SHP77 (cell line): Measurements from ENCODE around the gene NSUN2.
"Not testable (repeated sequence)": the region's sequence is repeated elsewhere in the genome, so short reads cannot be mapped to it uniquely, and the experiment has no call there.

ENCODE experiments used
- DNase-seq, 2 experiments: peaks; one replicate each; lab custom pipeline; 2025; lab: John Stamatoyannopoulos, UW

NSUN2 gene

GRCh38 chr5:6632888-6633468 lies at the start of gene NSUN2, which contains the start of gene SRD5A1:
NSUN2 (minus strand) TSS chr5:6633044; CDS start chr5:6632979, 65 bp downstream.
SRD5A1 (plus strand) TSS chr5:6633440; CDS start chr5:6633577, 137 bp downstream.
- peak; percentile 85 to 91 for DNase-seq

GRCh38 chr5:6682239-6682638 lies 49.4 kb upstream of the NSUN2 start:
- no peak for DNase-seq

DNA sequence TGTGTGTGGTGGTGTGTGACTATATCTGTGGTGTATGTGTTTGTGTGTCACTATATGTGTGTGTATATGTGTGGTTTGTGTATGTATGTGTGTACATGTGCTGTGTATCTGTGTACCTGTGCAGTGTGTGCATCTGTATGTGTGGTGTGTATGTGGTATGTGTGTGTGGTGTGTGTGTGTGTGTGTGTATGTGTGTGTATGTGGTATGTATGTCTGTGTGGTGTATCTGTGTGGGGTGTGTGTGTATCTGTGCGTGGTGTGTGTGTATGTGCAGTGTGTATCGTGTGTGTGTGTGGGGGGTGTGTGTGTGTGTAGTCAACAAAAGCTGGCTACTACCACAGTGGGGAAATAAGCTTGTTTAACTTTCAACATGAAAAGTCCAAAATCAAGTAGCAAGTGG lies 48.8 kb upstream of the NSUN2 start:
- DNase-seq = no peak

DNA sequence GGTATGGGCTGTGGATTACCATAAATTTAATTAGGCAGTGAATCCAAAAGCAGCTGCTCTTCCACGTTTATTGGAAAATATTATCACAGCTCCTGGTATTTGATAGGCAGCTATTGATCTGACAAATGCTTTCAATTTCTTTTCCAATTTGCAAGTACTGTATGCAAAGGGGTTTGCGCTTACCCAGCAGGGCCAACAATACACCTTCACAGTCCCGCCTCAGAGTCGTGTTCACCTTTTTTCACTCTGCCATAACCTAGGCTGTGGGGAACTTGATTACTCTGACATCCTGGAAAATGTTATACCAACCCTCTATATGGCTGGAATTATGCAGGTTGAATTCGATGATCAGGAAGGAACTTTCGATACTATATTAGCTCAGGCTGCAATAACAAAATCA lies 48.1 kb upstream of the NSUN2 start:
- DNase-seq = no peak

GRCh38 chr5:6678385-6678784 lies 45.5 kb upstream of the NSUN2 start:
- no peak for DNase-seq

- no peak for DNase-seq
Observed at GRCh38 chr5:6676702-6677101, 43.9 kb upstream of the NSUN2 start.

GRCh38 chr5:6675784-6676491 lies 43.1 kb upstream of the NSUN2 start:
- DNase-seq = no peak

GRCh38 chr5:6674886-6675285 lies 42.0 kb upstream of the NSUN2 start:
- DNase-seq = no peak

- DNase-seq = peak; percentile 32 to 54
Observed at GRCh38 chr5:6674421-6674820, 41.6 kb upstream of the NSUN2 start.

DNA sequence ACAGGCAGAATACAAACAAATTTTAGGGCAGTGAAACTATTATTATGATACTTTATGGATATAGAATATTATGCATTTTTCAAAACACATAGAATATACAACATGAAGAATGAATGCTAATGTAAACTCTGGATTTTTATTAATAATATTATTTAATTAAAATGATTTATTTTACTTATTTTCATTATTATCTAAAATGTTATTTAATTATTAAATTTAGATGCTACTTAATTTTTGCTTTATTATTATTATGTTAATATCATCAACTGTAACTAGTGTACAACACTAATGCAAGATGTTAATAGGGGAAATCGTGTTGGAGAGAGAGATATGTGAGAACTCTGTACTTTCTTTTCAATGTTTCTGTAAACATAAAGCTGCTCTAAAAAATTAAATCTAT lies 41.1 kb upstream of the NSUN2 start:
- no peak for DNase-seq

- DNase-seq = no peak
Observed at GRCh38 chr5:6673031-6673430, 40.2 kb upstream of the NSUN2 start.

- not testable (repeated sequence) for DNase-seq
Observed at GRCh38 chr5:6668717-6669116, 35.9 kb upstream of the NSUN2 start.

DNA sequence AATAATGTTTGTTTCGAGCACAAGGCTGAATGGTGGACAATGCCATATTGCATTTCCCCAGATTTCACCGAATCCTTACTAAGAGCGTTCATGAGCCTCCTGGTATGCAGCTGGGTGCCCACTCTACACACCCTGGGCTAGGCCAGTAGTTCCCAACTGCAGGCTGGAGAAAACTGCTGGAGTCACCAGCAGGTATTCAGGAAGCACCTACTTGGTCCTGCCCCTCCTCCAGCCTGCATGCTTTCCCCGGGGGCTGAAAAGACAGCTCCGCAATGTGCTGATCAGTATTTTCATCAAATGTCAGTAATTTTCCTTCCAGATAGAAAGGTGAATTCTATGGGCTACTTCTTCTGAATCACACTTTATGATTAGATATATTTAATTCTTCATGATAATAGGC lies 34.8 kb upstream of the NSUN2 start:
- DNase-seq = no peak

DNA sequence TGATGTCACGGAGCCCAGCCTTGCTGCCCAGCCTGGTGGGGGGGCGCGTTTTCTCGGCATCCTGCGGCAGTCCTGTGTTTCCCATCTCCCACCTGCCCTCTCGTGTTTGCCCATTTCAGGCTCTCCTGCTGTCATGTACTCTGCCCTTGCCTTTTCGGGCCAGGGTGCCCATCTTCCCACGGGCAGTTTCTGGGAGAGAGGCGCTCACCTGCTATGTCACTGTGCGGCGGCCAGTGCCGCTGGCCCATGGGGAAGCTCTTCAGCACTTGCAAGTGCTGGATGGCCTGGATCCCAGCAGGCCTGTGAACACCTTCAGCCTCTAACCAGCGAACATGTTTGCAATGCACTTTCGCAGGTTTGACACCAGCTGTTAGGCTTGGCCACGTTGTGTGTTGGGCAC lies 33.9 kb upstream of the NSUN2 start:
- no peak for DNase-seq

GRCh38 chr5:6660688-6661087 lies 27.8 kb upstream of the NSUN2 start:
- no peak for DNase-seq

- no peak for DNase-seq
Observed at GRCh38 chr5:6659941-6660684, 27.3 kb upstream of the NSUN2 start.

DNA sequence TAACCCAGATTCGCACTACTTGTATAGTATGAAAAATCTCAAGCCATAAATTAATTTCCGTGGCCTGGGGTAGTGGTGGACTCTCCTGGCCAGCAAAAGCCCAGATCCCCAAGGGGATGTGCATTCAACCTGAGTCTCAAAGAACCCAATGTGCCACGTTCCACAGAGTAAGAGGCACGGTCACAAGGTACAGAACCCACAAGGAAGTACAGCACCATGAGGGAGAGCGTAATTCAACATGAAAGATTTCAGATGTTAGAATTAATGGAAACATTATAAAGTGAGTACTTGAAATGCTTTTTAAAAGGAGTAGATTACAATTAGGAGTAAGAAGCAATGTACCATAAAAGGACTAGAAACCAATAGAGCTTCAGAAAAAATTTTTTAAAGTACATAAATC lies 23.8 kb upstream of the NSUN2 start:
- DNase-seq = no peak

DNA sequence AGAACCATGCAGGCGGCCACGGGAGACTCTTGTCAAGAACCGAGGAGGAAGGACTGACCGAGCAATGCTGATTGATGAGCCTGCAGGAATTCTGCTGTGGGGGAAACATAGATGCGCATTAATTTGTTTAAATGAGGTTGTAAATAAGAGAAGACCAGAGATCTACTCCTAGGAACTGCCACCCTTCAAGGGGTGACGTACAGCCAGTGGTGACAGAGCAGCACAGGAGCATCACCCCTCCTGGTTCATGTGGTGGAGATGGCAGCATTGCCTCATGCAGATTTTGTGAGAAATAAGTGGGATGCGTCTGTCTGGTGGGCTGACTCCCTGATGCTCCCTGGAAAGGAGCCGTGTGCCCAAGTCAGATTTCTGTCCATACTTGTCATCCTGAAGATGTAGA lies 22.6 kb upstream of the NSUN2 start:
- no peak for DNase-seq

GRCh38 chr5:6652025-6652424 lies 19.2 kb upstream of the NSUN2 start:
- DNase-seq = no peak

DNA sequence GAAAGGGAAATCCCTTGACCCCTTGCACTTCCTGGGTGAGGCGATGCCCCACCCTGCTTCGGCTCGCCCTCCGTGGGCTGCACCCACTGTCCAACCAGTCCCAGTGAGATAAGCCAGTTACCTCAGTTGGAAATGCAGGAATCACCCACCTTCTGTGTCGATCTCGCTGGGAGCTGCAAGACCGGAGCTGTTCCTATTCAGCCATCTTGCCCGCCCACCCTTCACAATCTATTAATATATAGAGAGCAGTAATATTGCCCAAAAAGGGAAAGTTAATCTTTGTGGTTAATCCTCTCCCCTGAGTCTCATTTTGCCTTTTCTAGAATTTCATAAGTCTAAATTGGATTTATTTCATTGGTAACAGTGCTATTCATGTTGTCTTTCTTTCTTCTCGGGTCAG lies 16.8 kb upstream of the NSUN2 start:
- DNase-seq = no peak

GRCh38 chr5:6649186-6649585 lies 16.3 kb upstream of the NSUN2 start:
- DNase-seq = no peak

GRCh38 chr5:6645571-6646362 lies 12.9 kb upstream of the NSUN2 start:
- not testable (repeated sequence) for DNase-seq
